ENCODE data around the gene BRSK2.

BRSK2 gene

DNA sequence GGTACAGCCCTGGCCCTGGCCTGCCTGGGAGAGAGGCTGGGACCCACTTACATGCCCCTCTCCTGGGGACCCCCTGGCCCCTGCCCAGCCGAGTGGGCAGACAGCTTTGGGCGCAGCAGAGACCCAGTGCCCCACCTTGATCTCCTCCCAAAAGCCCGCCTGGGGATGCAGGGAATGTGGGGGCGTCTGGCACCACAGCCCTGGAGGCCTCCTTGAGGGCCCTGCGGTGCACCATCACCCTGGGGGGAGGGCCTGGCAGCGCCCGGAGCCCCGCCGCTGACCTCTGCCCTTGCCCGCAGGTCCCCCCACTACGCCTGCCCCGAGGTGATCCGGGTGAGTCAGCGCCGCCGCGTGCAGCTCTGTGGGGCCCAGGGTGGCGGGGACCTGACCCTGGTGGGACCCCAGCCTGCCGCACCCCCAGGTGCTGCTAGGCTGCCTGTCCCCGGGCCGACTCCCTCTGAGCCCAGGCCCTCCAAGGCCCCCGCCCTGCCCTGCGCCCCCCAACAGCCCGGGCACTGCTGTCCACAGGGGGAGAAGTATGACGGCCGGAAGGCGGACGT, 53.2 kb downstream of the BRSK2 start:
- Histone ChIP-seq H3K27me3 (ENCODE audit: control insufficient read depth in 2 of 2, insufficient read depth in 2 of 2, low read length in 2 of 2) (peaks cover 3 to 6% of the 10 kb centered on the region in 2 donors), H3K9ac (ENCODE audit: low read depth in 1 of 2, low read length in 2 of 2) (no peak overlapping the region), H3K9me3 (ENCODE audit: control insufficient read depth in 2 of 2, low read length in 2 of 2) (no peaks in the 10 kb centered on the region)

DNA sequence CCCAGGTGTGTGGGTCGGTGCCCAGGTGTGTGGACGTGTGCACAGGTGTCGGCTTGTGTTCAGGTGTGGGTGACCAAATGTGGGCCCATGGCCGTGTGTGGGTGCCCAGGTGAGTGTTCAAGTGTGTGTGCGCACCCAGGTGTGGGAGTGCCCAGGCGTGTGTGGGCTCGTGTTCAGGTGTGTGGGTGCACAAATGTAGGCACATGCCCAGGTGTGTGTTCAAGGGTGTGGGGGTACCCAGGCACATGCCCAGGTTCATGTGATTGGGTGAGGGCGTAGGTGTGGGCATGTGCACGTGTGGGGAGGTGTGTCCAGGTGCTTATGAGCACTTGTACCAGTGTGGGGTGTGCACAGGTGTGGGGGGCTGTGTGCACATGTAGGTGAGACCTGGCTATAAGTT, 54.0 kb downstream of the BRSK2 start:
- Histone ChIP-seq H3K4me1 (ENCODE audit: control insufficient read depth in 2 of 2, insufficient read depth in 2 of 2, low read length in 2 of 2) (no peaks in the 10 kb centered on the region), H3K9ac (ENCODE audit: low read depth in 1 of 2, low read length in 2 of 2) (no peak overlapping the region), H3K36me3 (ENCODE audit: control insufficient read depth in 2 of 2, insufficient read depth in 2 of 2, low read length in 2 of 2) (no peaks in the 10 kb centered on the region), H3K27ac (ENCODE audit: low read depth in 2 of 2, low read length in 2 of 2) (no peak overlapping the region), H3K27me3 (ENCODE audit: control insufficient read depth in 2 of 2, insufficient read depth in 2 of 2, low read length in 2 of 2) (peaks cover 3 to 10% of the 10 kb centered on the region in 2 donors), H3K9me3 (ENCODE audit: control insufficient read depth in 2 of 2, low read length in 2 of 2) (no peaks in the 10 kb centered on the region), H3K4me3 (ENCODE audit: low read length in 2 of 2) (no peak overlapping the region)

More for the DNA sequence above, 53.2 kb downstream of the BRSK2 start:
- Histone ChIP-seq H3K27ac (ENCODE audit: low read depth in 2 of 2, low read length in 2 of 2) (no peak overlapping the region), H3K36me3 (ENCODE audit: control insufficient read depth in 2 of 2, insufficient read depth in 2 of 2, low read length in 2 of 2) (no peaks in the 10 kb centered on the region), H3K4me1 (ENCODE audit: control insufficient read depth in 2 of 2, insufficient read depth in 2 of 2, low read length in 2 of 2) (no peaks in the 10 kb centered on the region), H3K4me3 (ENCODE audit: low read length in 2 of 2) (no peak overlapping the region)

DNA sequence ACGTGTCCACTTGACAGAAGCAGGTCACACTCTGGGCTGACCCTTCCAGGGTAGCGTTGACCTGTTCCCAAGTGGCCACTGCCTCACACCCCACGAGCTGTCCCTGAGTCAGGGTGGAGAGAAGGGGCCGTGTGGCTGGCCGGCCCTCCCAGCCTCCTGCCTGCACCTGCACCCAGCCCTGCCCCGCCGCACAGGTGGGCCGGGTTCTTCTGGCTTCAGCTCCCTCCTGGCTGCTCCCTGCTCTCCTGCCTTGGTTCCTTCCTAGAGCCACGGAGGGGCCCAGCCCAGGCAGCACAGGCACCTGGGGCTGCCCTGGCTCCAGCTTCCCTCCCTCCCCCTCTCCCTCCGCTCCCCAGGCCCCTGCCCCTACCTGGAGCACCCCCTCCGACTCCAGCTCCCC, 54.6 kb downstream of the BRSK2 start:
- Histone ChIP-seq H3K9me3 (ENCODE audit: control insufficient read depth in 2 of 2, low read length in 2 of 2) (no peaks in the 10 kb centered on the region), H3K4me3 (ENCODE audit: low read length in 2 of 2) (no peak overlapping the region), H3K9ac (ENCODE audit: low read depth in 1 of 2, low read length in 2 of 2) (no peak overlapping the region), H3K4me1 (ENCODE audit: control insufficient read depth in 2 of 2, insufficient read depth in 2 of 2, low read length in 2 of 2) (no peaks in the 10 kb centered on the region), H3K27ac (ENCODE audit: low read depth in 2 of 2, low read length in 2 of 2) (no peak overlapping the region), H3K36me3 (ENCODE audit: control insufficient read depth in 2 of 2, insufficient read depth in 2 of 2, low read length in 2 of 2) (no peaks in the 10 kb centered on the region), H3K27me3 (ENCODE audit: control insufficient read depth in 2 of 2, insufficient read depth in 2 of 2, low read length in 2 of 2) (peaks cover 3 to 10% of the 10 kb centered on the region in 2 donors)

DNA sequence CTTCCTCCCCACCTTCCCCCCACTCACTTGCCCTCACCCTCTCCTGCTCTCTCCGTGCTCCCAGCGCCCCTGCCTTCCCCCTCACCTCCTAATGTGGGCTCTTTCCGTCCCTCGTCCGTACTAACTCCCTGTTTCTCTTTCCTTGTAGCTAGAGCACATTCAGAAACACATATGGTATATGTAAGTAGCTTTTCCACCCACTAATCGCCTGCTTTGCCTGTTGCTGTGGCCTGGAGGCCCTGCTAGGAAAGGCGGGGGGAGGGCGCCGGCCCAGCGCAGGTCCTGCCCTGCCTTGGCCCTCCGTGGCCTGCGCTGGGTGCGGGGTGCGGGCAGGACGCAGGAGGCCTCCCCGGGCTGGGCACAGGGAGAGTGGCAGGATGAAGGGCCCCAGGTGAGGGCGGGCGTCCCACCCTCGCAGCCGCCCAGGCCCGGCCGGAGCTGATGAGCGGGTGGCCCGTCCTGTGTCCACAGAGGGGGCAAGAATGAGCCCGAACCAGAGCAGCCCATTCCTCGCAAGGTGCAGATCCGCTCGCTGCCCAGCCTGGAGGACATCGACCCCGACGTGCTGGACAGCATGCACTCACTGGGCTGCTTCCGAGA, 55.2 kb downstream of the BRSK2 start:
- no peaks in the 10 kb centered on the region for H3K36me3 ChIP-seq (ENCODE audit: control insufficient read depth in 2 of 2, insufficient read depth in 2 of 2, low read length in 2 of 2)
- H3K27me3 ChIP-seq (ENCODE audit: control insufficient read depth in 2 of 2, insufficient read depth in 2 of 2, low read length in 2 of 2): peaks cover 3 to 10% of the 10 kb centered on the region in 2 donors
- no peaks in the 10 kb centered on the region for H3K4me1 ChIP-seq (ENCODE audit: control insufficient read depth in 2 of 2, insufficient read depth in 2 of 2, low read length in 2 of 2)
- no peaks in the 10 kb centered on the region for H3K9me3 ChIP-seq (ENCODE audit: control insufficient read depth in 2 of 2, low read length in 2 of 2)
- no peak overlapping the region for H3K4me3 ChIP-seq (ENCODE audit: low read length in 2 of 2)
- no peak overlapping the region for H3K9ac ChIP-seq (ENCODE audit: low read depth in 1 of 2, low read length in 2 of 2)
- H3K27ac ChIP-seq (ENCODE audit: low read depth in 2 of 2, low read length in 2 of 2): no peak overlapping the region

DNA sequence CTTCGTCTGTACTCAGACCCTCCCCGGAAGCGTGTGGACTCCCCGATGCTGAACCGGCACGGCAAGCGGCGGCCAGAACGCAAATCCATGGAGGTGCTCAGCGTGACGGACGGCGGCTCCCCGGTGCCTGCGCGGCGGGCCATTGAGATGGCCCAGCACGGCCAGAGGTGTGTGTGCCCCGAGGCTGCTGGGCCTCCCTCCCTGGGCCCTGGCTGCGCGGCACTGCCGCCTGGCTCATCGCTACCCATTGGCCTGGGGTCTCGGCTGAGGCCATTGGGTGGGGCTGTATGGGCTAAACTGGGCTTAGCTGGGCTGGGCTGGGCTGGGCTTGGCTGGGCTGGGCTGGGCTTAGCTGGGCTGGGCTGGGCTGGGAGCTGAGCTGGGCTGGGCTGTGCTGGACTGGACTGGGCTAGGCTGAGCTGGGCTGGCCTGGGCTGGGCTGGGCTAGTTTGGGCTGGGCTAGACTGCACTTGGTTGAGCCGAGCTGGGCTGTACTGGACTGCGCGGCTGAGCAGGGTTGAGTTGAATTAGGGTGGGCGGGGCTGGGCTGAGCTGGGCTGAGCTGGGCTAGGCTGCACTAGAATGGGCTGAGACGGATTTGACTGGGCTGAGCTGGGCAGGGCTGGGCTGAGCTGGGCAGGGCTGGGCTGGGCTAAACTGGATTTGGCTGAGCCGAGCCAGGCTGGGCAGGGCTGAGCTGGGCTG, 56.2 kb downstream of the BRSK2 start:
- Histone ChIP-seq H3K9ac (ENCODE audit: low read depth in 1 of 2, low read length in 2 of 2) (no peak overlapping the region), H3K4me1 (ENCODE audit: control insufficient read depth in 2 of 2, insufficient read depth in 2 of 2, low read length in 2 of 2) (no peaks in the 10 kb centered on the region), H3K36me3 (ENCODE audit: control insufficient read depth in 2 of 2, insufficient read depth in 2 of 2, low read length in 2 of 2) (no peaks in the 10 kb centered on the region), H3K27me3 (ENCODE audit: control insufficient read depth in 2 of 2, insufficient read depth in 2 of 2, low read length in 2 of 2) (peaks cover 3 to 10% of the 10 kb centered on the region in 2 donors), H3K4me3 (ENCODE audit: low read length in 2 of 2) (no peak overlapping the region), H3K9me3 (ENCODE audit: control insufficient read depth in 2 of 2, low read length in 2 of 2) (no peaks in the 10 kb centered on the region), H3K27ac (ENCODE audit: low read depth in 2 of 2, low read length in 2 of 2) (no peak overlapping the region)

DNA sequence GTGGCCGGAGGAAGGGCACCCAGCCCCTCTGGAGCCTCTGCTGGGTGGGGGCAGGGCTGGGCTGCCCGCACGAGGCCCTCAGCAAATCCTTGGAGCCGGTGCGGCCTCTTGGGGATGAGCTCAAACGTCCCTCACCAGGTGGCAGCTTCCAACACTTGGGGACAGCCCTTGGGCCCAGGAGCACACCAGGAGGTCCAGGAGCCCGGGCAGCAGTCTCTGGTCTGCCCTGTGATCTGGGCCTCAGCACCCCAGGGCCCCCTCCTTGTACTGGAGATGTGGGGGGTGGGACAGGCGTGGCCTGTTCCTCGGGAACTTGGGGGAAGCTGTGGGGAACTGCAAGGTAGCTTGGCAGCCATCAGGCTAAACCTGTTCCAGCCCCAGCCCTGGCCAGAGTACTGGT, 56.9 kb downstream of the BRSK2 start:
- Histone ChIP-seq H3K27me3 (ENCODE audit: control insufficient read depth in 2 of 2, insufficient read depth in 2 of 2, low read length in 2 of 2) (peaks cover 3 to 10% of the 10 kb centered on the region in 2 donors), H3K9me3 (ENCODE audit: control insufficient read depth in 2 of 2, low read length in 2 of 2) (no peaks in the 10 kb centered on the region), H3K4me1 (ENCODE audit: control insufficient read depth in 2 of 2, insufficient read depth in 2 of 2, low read length in 2 of 2) (no peaks in the 10 kb centered on the region), H3K9ac (ENCODE audit: low read depth in 1 of 2, low read length in 2 of 2) (no peak overlapping the region), H3K4me3 (ENCODE audit: low read length in 2 of 2) (no peak overlapping the region), H3K27ac (ENCODE audit: low read depth in 2 of 2, low read length in 2 of 2) (no peak overlapping the region), H3K36me3 (ENCODE audit: control insufficient read depth in 2 of 2, insufficient read depth in 2 of 2, low read length in 2 of 2) (no peaks in the 10 kb centered on the region)

DNA sequence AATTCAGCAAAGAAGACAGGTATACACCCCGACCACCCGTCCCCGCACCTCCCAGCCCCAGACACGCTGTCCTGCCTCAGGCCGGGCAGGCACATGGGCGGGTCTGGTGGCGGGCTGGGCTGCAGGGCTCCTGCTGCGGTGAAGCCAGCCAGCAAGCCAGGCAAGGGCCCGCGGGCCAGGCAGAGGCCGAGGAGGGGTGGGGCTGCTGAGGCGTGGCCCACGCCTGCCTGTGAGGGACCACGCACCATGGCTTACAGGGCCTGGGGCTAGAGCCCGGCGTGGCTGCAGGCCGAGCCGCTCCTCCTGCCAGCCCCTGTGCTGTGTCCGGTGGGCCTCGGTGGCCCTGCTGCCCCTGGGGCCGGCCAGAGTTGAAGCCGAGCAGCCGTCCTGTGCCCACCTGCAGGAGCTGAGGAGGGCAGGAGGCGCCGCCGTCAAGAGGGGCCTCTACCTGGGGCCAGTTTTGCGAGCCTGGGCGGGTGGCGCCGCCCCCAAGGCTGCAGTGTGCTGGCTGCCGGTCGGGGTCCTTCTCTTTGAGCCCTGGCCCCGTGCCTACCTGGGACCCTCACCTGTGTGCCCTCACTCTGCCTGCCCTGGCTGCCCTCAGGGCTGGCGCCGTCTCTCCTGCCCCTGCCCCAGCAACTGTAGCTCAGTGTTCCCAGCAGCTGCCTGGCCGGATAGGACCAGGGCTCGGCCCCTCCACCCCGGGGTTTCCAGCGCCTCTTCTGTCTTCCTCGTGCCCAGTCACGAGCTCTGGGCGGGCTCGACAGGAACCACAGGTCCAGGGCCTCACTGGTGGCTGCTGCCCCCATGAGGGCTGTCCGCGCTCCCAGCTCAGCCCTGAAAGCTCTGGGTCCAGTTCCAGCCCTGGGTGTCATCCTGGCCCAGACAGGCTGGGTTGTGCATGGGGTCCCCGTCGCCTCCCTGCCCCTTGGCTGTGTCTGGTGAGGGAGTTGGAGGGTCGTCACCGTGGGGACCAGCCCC, 58.4 kb downstream of the BRSK2 start:
- H3K4me1 ChIP-seq (ENCODE audit: control insufficient read depth in 2 of 2, insufficient read depth in 2 of 2, low read length in 2 of 2): no peaks in the 10 kb centered on the region
- no peaks in the 10 kb centered on the region for H3K36me3 ChIP-seq (ENCODE audit: control insufficient read depth in 2 of 2, insufficient read depth in 2 of 2, low read length in 2 of 2)
- no peak overlapping the region for H3K27ac ChIP-seq (ENCODE audit: low read depth in 2 of 2, low read length in 2 of 2)
- H3K27me3 ChIP-seq (ENCODE audit: control insufficient read depth in 2 of 2, insufficient read depth in 2 of 2, low read length in 2 of 2): peaks cover 5 to 10% of the 10 kb centered on the region in 2 donors
- no peaks in the 10 kb centered on the region for H3K9me3 ChIP-seq (ENCODE audit: control insufficient read depth in 2 of 2, low read length in 2 of 2)
- H3K4me3 ChIP-seq (ENCODE audit: low read length in 2 of 2): no peak overlapping the region
- H3K9ac ChIP-seq (ENCODE audit: low read depth in 1 of 2, low read length in 2 of 2): no peak overlapping the region

DNA sequence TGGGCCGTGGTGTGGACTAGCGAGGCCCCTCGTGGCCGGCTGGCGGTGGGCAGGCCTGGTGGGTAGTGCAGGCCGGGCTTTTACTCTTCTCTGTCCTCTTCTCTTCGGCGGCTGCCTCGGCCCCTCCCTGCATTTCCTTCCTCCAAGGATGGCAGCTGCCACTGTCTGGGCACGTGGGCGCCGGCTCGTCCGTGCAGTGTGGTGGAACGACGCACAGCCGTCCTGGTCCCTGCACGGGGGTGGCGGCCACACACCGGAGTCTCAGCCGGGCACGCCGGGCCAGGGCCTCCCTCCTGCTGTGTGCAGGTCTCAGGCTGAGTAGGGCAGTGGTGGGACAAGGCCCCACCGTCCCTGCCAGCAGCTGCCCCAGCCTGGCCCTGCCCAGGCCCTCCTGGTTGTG, 59.1 kb downstream of the BRSK2 start:
- H3K36me3 ChIP-seq (ENCODE audit: control insufficient read depth in 2 of 2, insufficient read depth in 2 of 2, low read length in 2 of 2): no peaks in the 10 kb centered on the region
- no peak overlapping the region for H3K27ac ChIP-seq (ENCODE audit: low read depth in 2 of 2, low read length in 2 of 2)
- no peaks in the 10 kb centered on the region for H3K9me3 ChIP-seq (ENCODE audit: control insufficient read depth in 2 of 2, low read length in 2 of 2)
- H3K9ac ChIP-seq (ENCODE audit: low read depth in 1 of 2, low read length in 2 of 2): no peak overlapping the region
- H3K4me3 ChIP-seq (ENCODE audit: low read length in 2 of 2): no peak overlapping the region
- H3K4me1 ChIP-seq (ENCODE audit: control insufficient read depth in 2 of 2, insufficient read depth in 2 of 2, low read length in 2 of 2): no peaks in the 10 kb centered on the region
- H3K27me3 ChIP-seq (ENCODE audit: control insufficient read depth in 2 of 2, insufficient read depth in 2 of 2, low read length in 2 of 2): peaks cover 4 to 11% of the 10 kb centered on the region in 2 donors

DNA sequence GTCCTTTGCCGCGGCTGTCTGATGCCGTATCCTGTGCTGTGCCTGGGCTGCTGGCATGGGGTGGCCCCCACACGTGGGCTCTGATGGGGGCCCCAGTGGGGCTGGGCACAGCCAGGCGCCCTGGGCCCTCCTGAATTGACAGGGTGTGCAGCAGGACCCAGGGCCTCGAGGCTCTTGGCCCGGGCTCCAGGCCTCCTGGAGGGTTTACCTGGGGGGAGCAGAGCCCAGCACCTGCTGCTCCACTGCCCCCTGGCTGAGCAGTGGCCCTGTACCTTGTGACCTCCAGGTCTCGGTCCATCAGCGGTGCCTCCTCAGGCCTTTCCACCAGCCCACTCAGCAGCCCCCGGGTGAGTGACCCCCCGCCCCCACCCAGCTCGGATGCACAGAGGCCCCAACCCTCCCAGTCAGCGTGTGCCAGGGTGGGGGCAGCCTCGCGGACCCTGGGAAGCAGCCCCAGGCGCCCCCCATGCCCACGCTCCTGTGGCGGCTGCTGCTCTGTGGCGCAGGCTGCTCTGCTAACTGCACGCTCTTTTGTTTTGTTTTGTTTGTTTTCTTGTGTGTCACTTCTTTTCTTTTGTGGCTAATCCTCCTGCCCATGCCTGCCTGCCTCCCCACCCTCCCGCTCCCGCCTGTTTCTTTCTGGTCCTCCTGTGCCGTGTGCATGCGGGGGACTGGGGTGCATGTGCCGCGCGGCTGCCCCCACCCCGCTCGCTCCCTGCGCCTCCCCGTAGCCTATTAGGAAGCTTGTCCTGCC, 59.9 kb downstream of the BRSK2 start:
- Histone ChIP-seq H3K9ac (ENCODE audit: low read depth in 1 of 2, low read length in 2 of 2) (no peak overlapping the region), H3K27ac (ENCODE audit: low read depth in 2 of 2, low read length in 2 of 2) (no peak overlapping the region), H3K4me3 (ENCODE audit: low read length in 2 of 2) (no peak overlapping the region), H3K9me3 (ENCODE audit: control insufficient read depth in 2 of 2, low read length in 2 of 2) (no peaks in the 10 kb centered on the region), H3K27me3 (ENCODE audit: control insufficient read depth in 2 of 2, insufficient read depth in 2 of 2, low read length in 2 of 2) (peaks cover 2 to 7% of the 10 kb centered on the region in 2 donors), H3K36me3 (ENCODE audit: control insufficient read depth in 2 of 2, insufficient read depth in 2 of 2, low read length in 2 of 2) (no peaks in the 10 kb centered on the region), H3K4me1 (ENCODE audit: control insufficient read depth in 2 of 2, insufficient read depth in 2 of 2, low read length in 2 of 2) (no peaks in the 10 kb centered on the region)
